SU-DHL-6 (cell line): Measurements from ENCODE around the gene PLEKHO1.

Experiments used
- EZH2phosphoT487 ChIP-seq: fragments of 200-600 bp; sonication (generic), shearing (Covaris generic); conservative IDR thresholded peaks from 2 replicates; pipeline ENCODE4 v1.6.1; 2018; ENCODE audit warnings: mild to moderate bottlenecking, antibody characterized with exemption, low read length, moderate library complexity, mixed read lengths
- TF ChIP-seq, protein P1 (sequence below): fragments of 200-600 bp; sonication (generic); IDR thresholded peaks from one replicate; pipeline ENCODE4 v1.5.1; 2017; ENCODE audit warnings: antibody characterized with exemption, mild to moderate bottlenecking, low read length, moderate library complexity; ENCODE audit not compliant: insufficient read depth, poor library complexity, severe bottlenecking

DNA sequence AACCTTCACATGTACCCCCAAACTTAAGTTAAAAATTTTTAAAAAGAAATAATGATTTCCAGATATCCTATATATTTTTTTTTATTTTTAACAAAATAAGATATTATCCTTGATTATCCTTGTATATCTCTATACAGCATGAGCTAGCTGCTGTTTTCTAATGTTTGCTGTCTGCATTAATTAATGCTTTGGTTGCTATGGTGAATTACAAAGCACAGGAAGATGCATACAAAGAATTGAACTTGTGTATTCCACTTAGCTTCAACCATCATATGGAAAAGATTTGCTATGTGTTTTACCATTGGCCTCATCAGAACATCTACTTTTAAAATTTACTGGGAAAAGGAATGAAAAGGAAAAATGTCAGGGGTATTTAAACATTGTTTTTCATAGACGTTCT lies 46.7 kb upstream of the PLEKHO1 start:
- TF ChIP-seq, protein P1, sequence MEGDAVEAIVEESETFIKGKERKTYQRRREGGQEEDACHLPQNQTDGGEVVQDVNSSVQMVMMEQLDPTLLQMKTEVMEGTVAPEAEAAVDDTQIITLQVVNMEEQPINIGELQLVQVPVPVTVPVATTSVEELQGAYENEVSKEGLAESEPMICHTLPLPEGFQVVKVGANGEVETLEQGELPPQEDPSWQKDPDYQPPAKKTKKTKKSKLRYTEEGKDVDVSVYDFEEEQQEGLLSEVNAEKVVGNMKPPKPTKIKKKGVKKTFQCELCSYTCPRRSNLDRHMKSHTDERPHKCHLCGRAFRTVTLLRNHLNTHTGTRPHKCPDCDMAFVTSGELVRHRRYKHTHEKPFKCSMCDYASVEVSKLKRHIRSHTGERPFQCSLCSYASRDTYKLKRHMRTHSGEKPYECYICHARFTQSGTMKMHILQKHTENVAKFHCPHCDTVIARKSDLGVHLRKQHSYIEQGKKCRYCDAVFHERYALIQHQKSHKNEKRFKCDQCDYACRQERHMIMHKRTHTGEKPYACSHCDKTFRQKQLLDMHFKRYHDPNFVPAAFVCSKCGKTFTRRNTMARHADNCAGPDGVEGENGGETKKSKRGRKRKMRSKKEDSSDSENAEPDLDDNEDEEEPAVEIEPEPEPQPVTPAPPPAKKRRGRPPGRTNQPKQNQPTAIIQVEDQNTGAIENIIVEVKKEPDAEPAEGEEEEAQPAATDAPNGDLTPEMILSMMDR, result no peak
- no peak for TF ChIP-seq EZH2phosphoT487
